Astrocyte (in vitro differentiated cells and primary cell): ENCODE data around the gene MCTP2. TPM values are rescaled to one million over a fixed set of nuclear protein-coding genes. Genes with fewer than 3 reads are reported as not detected.

Experiments used
- DNase-seq: peaks from one replicate; pipeline ENCODE4 v3.0.0-alpha.2; 2010; ENCODE audit warnings: low read depth
- FAIRE-seq: peaks from 2 replicates; lab custom pipeline; 2011; peaks lifted over from hg19 to GRCh38; lab: Jason Lieb, UNC
- H2AFZ ChIP-seq: 2 replicates; pipeline ENCODE4 v1.6.0; 2012; ENCODE audit warnings: low read depth, low read length, inconsistent platforms
- H3K27ac ChIP-seq: 2 replicates; pipeline ENCODE4 v1.5.1; 2011; ENCODE audit warnings: low read depth, low read length, inconsistent platforms
- H3K27me3 ChIP-seq: 2 replicates; pipeline ENCODE4 v1.6.0; 2011; ENCODE audit warnings: low read length, inconsistent platforms; ENCODE audit not compliant: insufficient read depth
- H3K36me3 ChIP-seq: 2 replicates; pipeline ENCODE4 v1.5.1; 2011; ENCODE audit warnings: low read length, inconsistent platforms; ENCODE audit not compliant: insufficient read depth
- H3K4me1 ChIP-seq: 2 replicates; pipeline ENCODE4 v1.5.1; 2011; ENCODE audit warnings: low read length, inconsistent platforms; ENCODE audit not compliant: insufficient read depth
- H3K4me2 ChIP-seq: 2 replicates; pipeline ENCODE4 v1.6.0; 2012; ENCODE audit warnings: low read length, inconsistent platforms
- H3K4me3 ChIP-seq: 2 replicates; pipeline ENCODE4 v1.5.1; 2011; ENCODE audit warnings: low read depth, mild to moderate bottlenecking, low read length, inconsistent platforms; ENCODE audit not compliant: insufficient read depth
- H3K79me2 ChIP-seq: 2 replicates; pipeline ENCODE4 v1.6.0; 2012; ENCODE audit warnings: mild to moderate bottlenecking, low read length, inconsistent platforms; ENCODE audit not compliant: insufficient read depth
- H3K9ac ChIP-seq: 2 replicates; pipeline ENCODE4 v1.6.0; 2012; ENCODE audit warnings: mild to moderate bottlenecking, low read length, inconsistent platforms
- H3K9me3 ChIP-seq: 2 replicates; pipeline ENCODE4 v1.5.1; 2012; ENCODE audit warnings: low read depth, mild to moderate bottlenecking, low read length, inconsistent platforms; ENCODE audit not compliant: insufficient read depth
- H4K20me1 ChIP-seq: 2 replicates; pipeline ENCODE4 v1.6.0; 2012; ENCODE audit warnings: low read length, inconsistent platforms; ENCODE audit not compliant: insufficient read depth
- H3K27ac Mint-ChIP-seq: one replicate; pipeline ENCODE4 v1.8.0; 2021; ENCODE audit warnings: mild to moderate bottlenecking, mixed read lengths; ENCODE audit not compliant: unreplicated experiment
- H3K27me3 Mint-ChIP-seq: one replicate; pipeline ENCODE4 v1.8.0; 2021; ENCODE audit warnings: low read depth, mixed read lengths; ENCODE audit not compliant: unreplicated experiment
- H3K36me3 Mint-ChIP-seq: one replicate; pipeline ENCODE4 v1.8.0; 2021; ENCODE audit warnings: low read depth, mixed read lengths; ENCODE audit not compliant: unreplicated experiment
- H3K4me1 Mint-ChIP-seq: one replicate; pipeline ENCODE4 v1.8.0; 2021; ENCODE audit warnings: low read depth, mixed read lengths; ENCODE audit not compliant: unreplicated experiment
- H3K4me3 Mint-ChIP-seq: one replicate; pipeline ENCODE4 v1.8.0; 2021; ENCODE audit warnings: mild to moderate bottlenecking, moderate library complexity, mixed read lengths; ENCODE audit not compliant: unreplicated experiment
- H3K9me3 Mint-ChIP-seq: one replicate; pipeline ENCODE4 v1.8.0; 2021; ENCODE audit warnings: mild to moderate bottlenecking, mixed read lengths; ENCODE audit not compliant: unreplicated experiment
- EZH2 ChIP-seq: IDR thresholded peaks from 2 replicates; pipeline ENCODE4 v1.6.1; 2012; ENCODE audit warnings: mild to moderate bottlenecking, low read length, inconsistent platforms; ENCODE audit not compliant: insufficient read depth
- total RNA-seq: library from RNA; stranded (reverse); gene quantifications from 2 replicates; pipeline ENCODE4 v1.2.1, GENCODE V29; 2021
- TF ChIP-seq, protein P1 (sequence below): IDR thresholded peaks from 2 replicates; pipeline ENCODE4 v1.5.1; 2011; ENCODE audit warnings: low read depth, mild to moderate bottlenecking, inconsistent platforms, low read length, moderate library complexity; ENCODE audit not compliant: insufficient read depth

Gene MCTP2
- total RNA-seq, 1 donor from 2014 or later: 2.6 TPM

DNA sequence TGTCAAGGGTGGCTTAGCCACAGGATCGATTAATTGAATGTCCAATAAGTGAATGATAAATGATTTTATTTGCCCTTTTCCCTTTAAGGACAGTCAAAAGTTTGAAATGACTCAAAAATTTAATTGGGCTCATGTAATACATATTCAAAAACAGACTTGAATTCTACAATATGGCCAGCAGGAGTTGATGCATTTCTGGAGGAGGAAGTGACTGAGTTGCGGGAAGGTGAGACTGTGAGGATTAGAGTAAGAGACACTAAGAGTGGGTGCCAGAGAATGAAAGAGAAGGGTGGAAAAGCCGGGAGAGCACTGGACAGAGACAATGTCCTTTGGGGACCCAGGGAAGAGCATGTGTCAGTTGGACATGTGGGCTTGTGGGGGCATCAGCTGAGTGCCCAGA is 83.3 kb downstream of the MCTP2 start:
- Histone ChIP-seq H3K27ac (no peak overlapping the region), H3K36me3 (no peaks in the 10 kb centered on the region), H3K9me3 (no peaks in the 10 kb centered on the region), H3K4me2 (no peak overlapping the region), H3K4me3 (no peak overlapping the region), H4K20me1 (no peaks in the 10 kb centered on the region), H3K4me1 (no peaks in the 10 kb centered on the region), H3K27me3 (no peaks in the 10 kb centered on the region), H3K79me2 (no peaks in the 10 kb centered on the region), H2AFZ (no peak overlapping the region), H3K9ac (no peak overlapping the region)
- no peak for TF ChIP-seq EZH2
- TF ChIP-seq, protein P1, sequence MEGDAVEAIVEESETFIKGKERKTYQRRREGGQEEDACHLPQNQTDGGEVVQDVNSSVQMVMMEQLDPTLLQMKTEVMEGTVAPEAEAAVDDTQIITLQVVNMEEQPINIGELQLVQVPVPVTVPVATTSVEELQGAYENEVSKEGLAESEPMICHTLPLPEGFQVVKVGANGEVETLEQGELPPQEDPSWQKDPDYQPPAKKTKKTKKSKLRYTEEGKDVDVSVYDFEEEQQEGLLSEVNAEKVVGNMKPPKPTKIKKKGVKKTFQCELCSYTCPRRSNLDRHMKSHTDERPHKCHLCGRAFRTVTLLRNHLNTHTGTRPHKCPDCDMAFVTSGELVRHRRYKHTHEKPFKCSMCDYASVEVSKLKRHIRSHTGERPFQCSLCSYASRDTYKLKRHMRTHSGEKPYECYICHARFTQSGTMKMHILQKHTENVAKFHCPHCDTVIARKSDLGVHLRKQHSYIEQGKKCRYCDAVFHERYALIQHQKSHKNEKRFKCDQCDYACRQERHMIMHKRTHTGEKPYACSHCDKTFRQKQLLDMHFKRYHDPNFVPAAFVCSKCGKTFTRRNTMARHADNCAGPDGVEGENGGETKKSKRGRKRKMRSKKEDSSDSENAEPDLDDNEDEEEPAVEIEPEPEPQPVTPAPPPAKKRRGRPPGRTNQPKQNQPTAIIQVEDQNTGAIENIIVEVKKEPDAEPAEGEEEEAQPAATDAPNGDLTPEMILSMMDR: no peak
- Mint-ChIP-seq H3K9me3 (peaks cover 1% of the 10 kb centered on the region), H3K27me3 (no peaks in the 10 kb centered on the region), H3K4me1 (no peaks in the 10 kb centered on the region), H3K36me3 (no peaks in the 10 kb centered on the region), H3K4me3 (no peak overlapping the region), H3K27ac (no peak overlapping the region)
- FAIRE-seq (no peak), DNase-seq (no peak)

DNA sequence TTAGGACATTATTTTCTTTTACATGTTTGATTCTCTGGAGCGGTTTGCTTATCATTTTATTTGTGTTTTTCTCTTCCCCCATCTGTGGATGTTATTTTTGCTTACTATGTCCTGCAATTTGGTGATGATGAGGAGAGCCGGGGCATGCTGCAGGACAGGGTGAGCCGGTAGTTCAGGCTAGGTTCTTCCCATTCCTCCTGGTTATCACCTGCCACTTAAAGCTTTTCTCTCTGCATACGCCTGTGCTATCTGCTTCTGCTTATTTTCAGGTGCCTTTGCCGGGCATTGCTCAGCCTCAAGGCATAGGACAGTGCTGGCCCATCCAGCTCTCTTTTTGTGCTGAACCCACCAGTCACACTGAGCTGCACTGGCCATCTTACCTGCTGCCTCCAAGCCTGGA is 85.8 kb downstream of the MCTP2 start:
- Mint-ChIP-seq H3K27me3 (no peaks in the 10 kb centered on the region), H3K27ac (no peak overlapping the region), H3K4me1 (no peaks in the 10 kb centered on the region), H3K9me3 (peaks cover 1% of the 10 kb centered on the region), H3K4me3 (no peak overlapping the region), H3K36me3 (no peaks in the 10 kb centered on the region)
- Histone ChIP-seq H3K4me1 (no peaks in the 10 kb centered on the region), H3K9ac (no peak overlapping the region), H3K27ac (no peak overlapping the region), H3K9me3 (no peaks in the 10 kb centered on the region), H2AFZ (no peak overlapping the region), H3K4me2 (no peak overlapping the region), H3K4me3 (no peak overlapping the region), H3K27me3 (no peaks in the 10 kb centered on the region), H3K36me3 (no peaks in the 10 kb centered on the region), H4K20me1 (no peaks in the 10 kb centered on the region), H3K79me2 (no peaks in the 10 kb centered on the region)
- TF ChIP-seq EZH2: no peak
- TF ChIP-seq, protein P1: no peak
- FAIRE-seq (no peak), DNase-seq (no peak)

DNA sequence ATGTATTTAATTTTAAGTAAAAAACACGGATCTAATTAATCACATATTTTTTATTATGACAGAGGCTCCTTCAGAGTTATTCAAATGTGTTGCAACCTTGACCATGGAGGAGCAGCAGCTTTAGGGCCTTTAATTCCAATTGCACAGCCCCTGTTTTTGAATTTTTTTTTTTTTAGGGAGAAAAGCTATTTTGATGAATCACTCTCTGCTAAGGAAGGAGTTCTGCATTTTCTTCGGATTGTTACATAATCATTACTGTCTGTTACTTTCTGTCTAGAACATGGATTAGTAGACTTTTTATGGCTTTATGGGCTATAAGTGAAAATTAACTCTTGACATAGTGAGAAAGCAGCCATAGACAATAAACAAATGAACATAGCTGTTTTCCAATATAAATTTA is 90.8 kb downstream of the MCTP2 start:
- Histone ChIP-seq H3K4me2 (no peak overlapping the region), H2AFZ (no peak overlapping the region), H3K79me2 (no peaks in the 10 kb centered on the region), H3K27me3 (no peaks in the 10 kb centered on the region), H3K27ac (no peak overlapping the region), H3K36me3 (no peaks in the 10 kb centered on the region), H3K4me1 (no peaks in the 10 kb centered on the region), H3K9ac (no peak overlapping the region), H3K9me3 (no peaks in the 10 kb centered on the region), H4K20me1 (no peaks in the 10 kb centered on the region), H3K4me3 (no peak overlapping the region)
- Mint-ChIP-seq H3K36me3 (no peaks in the 10 kb centered on the region), H3K9me3 (no peaks in the 10 kb centered on the region), H3K4me1 (no peaks in the 10 kb centered on the region), H3K27ac (no peak overlapping the region), H3K4me3 (no peak overlapping the region), H3K27me3 (no peaks in the 10 kb centered on the region)
- DNase-seq: no peak
- FAIRE-seq: no peak
- TF ChIP-seq EZH2: no peak
- TF ChIP-seq, protein P1: no peak
